Germinal center (tissue), 1 donor: ENCODE results near the gene CAMTA1.
"Not testable (repeated sequence)": the region's sequence is repeated elsewhere in the genome, so short reads cannot be mapped to it uniquely, and the experiment has no call there.

ENCODE experiments used
- DNase-seq: peaks from one replicate; pipeline ENCODE4 v3.0.0; 2012; ENCODE audit warnings: mixed read lengths, low spot score

Gene CAMTA1

GRCh38 chr1:7149080-7149838, 364.0 kb downstream of the CAMTA1 start:
- no peak for DNase-seq

- DNase-seq, result no peak
These were observed 365.5 kb downstream of the CAMTA1 start for GRCh38 chr1:7150724-7151280.

GRCh38 chr1:7151978-7152377, 366.7 kb downstream of the CAMTA1 start:
- no peak for DNase-seq

- no peak for DNase-seq
These were observed 367.4 kb downstream of the CAMTA1 start for GRCh38 chr1:7152655-7153054.

- DNase-seq, result no peak
These were observed 368.2 kb downstream of the CAMTA1 start for GRCh38 chr1:7153464-7153863.

GRCh38 chr1:7159116-7159781, 374.0 kb downstream of the CAMTA1 start:
- no peak for DNase-seq

- DNase-seq, result not testable (repeated sequence)
These were observed 383.3 kb downstream of the CAMTA1 start for GRCh38 chr1:7168554-7168953.

- no peak for DNase-seq
These were observed 385.9 kb downstream of the CAMTA1 start for GRCh38 chr1:7171168-7171567.

- DNase-seq, result no peak
These were observed 386.3 kb downstream of the CAMTA1 start for GRCh38 chr1:7171574-7171973.

- no peak for DNase-seq
These were observed 387.6 kb downstream of the CAMTA1 start for GRCh38 chr1:7172804-7173203.

GRCh38 chr1:7174561-7174960, 389.3 kb downstream of the CAMTA1 start:
- DNase-seq, result no peak

- DNase-seq, result no peak
These were observed 390.0 kb downstream of the CAMTA1 start for GRCh38 chr1:7174980-7175906.

- DNase-seq, result no peak
These were observed 391.8 kb downstream of the CAMTA1 start for GRCh38 chr1:7177021-7177420.

GRCh38 chr1:7177438-7178146, 392.3 kb downstream of the CAMTA1 start:
- no peak for DNase-seq

GRCh38 chr1:7178336-7178735, 393.1 kb downstream of the CAMTA1 start:
- no peak for DNase-seq

- DNase-seq, result no peak
These were observed 393.5 kb downstream of the CAMTA1 start for GRCh38 chr1:7178741-7179140.

- no peak for DNase-seq
These were observed 400.5 kb downstream of the CAMTA1 start for GRCh38 chr1:7185721-7186120.

- DNase-seq, result no peak
These were observed 401.3 kb downstream of the CAMTA1 start for GRCh38 chr1:7186382-7187111.

GRCh38 chr1:7187112-7187493, 401.8 kb downstream of the CAMTA1 start:
- no peak for DNase-seq

- DNase-seq, result no peak
These were observed 405.0 kb downstream of the CAMTA1 start for GRCh38 chr1:7190261-7190660.

- no peak for DNase-seq
These were observed 407.2 kb downstream of the CAMTA1 start for GRCh38 chr1:7192453-7192852.
